Right lobe of liver (tissue), 6 donors: ENCODE results near the gene MYL3. TPM values are rescaled to one million over a fixed set of nuclear protein-coding genes. Genes with fewer than 3 reads are reported as not detected.

Source experiments
- ATAC-seq, 4 donors: fragments of 200-7000 bp; cut with Tn5 transposase; one replicate each; pipeline ENCODE4 v1.9.1; 2020; ENCODE audit warnings: mild to moderate bottlenecking in 4 of 4, moderate library complexity in 4 of 4
- DNase-seq, 3 donors: peaks; one replicate each; pipeline ENCODE4 v3.0.0-alpha.2; 2020
- H3K27ac ChIP-seq, 3 donors: fragments of 200-600 bp; one replicate each; pipeline ENCODE4 v1.8.0; 2022
- H3K27me3 ChIP-seq, 2 donors: fragments of 200-600 bp; one replicate each; pipeline ENCODE4 v1.8.0; 2022
- H3K36me3 ChIP-seq, 4 donors: fragments of 200-600 bp; sonication (generic) in 1 of 4; one replicate each; pipeline versions ENCODE4 v1.5.1 to v1.8.0; 2017 to 2022; ENCODE audit warnings: control low read depth in 1 of 4
- H3K4me1 ChIP-seq, 4 donors: fragments of 200-600 bp; sonication (generic) in 1 of 4; one replicate each; pipeline versions ENCODE4 v1.5.1 to v1.8.0; 2017 to 2022; ENCODE audit warnings: control low read depth in 1 of 4
- H3K4me3 ChIP-seq, 3 donors: fragments of 200-600 bp; one replicate each; pipeline ENCODE4 v1.8.0; 2022
- H3K9me3 ChIP-seq, 4 donors: fragments of 200-600 bp; sonication (generic) in 1 of 4; one replicate each; pipeline versions ENCODE4 v1.5.1 to v1.8.0; 2017 to 2022; ENCODE audit warnings: control low read depth in 1 of 4
- CTCF ChIP-seq, 4 donors: fragments of 200-600 bp in 3 of 4; fragments of 450-650 bp in 1 of 4; IDR thresholded peaks; one replicate each; pipeline versions ENCODE4 v1.5.1 to v1.8.0; 2016 to 2022; ENCODE audit warnings: antibody characterized with exemption in 4 of 4, mild to moderate bottlenecking in 2 of 4
- POLR2A ChIP-seq: fragments of 450-650 bp; IDR thresholded peaks from one replicate; pipeline ENCODE4 v1.6.1; 2017; ENCODE audit warnings: antibody characterized with exemption, mild to moderate bottlenecking
- WGBS: methylation state at CpG from one replicate; pipeline ENCODE4 v1.1.6; 2018; ENCODE audit warnings: low coverage, low lambda C conversion rate; ENCODE audit not compliant: insufficient coverage; ENCODE audit errors: missing lambda C conversion rate; 5-methylcytosine and 5-hydroxymethylcytosine counted together
- intact Hi-C, 2 donors: fragments of 100-400 bp; cut with DNase I; formaldehyde crosslinking; loops; one replicate each; pipeline versions ENCODE4 v1.11.2 to v1.14.1; 2022
- total RNA-seq, 6 experiments: library from RNA; depleted of rRNA in 2 of 6; stranded (reverse); fragments of >200 nt in 2 of 6; fragmentation: NEBNext Ultra II Directional in 3 of 6; extraction: Animal tissue kit (Norgen Biotek cat#: 25700) in 3 of 6; gene quantifications; one replicate each; pipeline versions ENCODE4 v1.1.0 to v1.2.4, GENCODE V29; 2016 to 2023
- donor health status: DM: no; HTN: yes; CAD: no.
- donor health status: DM: no; HTN: no; CAD: no.
- donor health status: DM: no; HTN: no; CAD: no.
- donor health status: DM: no; HTN: yes; CAD: no.
- donor health status: DM: no; HTN: yes; CAD: no.

Gene MYL3
- total RNA-seq, 6 experiments from 2014 or later = 0.37 to 2.0 (median 1.00) TPM

- Histone ChIP-seq H3K36me3 (no peaks in the 10 kb centered on the region), H3K4me1 (no peaks in the 10 kb centered on the region), H3K9me3 (no peaks in the 10 kb centered on the region), H3K4me3 (no peak overlapping the region), H3K27me3 (no peaks in the 10 kb centered on the region), H3K27ac (no peak overlapping the region)
- DNase-seq (peak in 2 of 3 donors; percentile 9 to 31), ATAC-seq (no peak)
- WGBS = 73% methylated on average over 4 of the region's 15 CpGs
- TF ChIP-seq POLR2A (no peak), CTCF (IDR thresholded peaks at IDR 0.05) (no peak)
- intact Hi-C loops = loop anchor here in 1 of 2 donors (5.0 kb wide), 1 partner anchor 36 kb away; the partner anchor contains the start of gene MYL3
Measured at GRCh38 chr3:46897829-46898320, 34.6 kb upstream of the MYL3 start.

GRCh38 chr3:46897031-46897430, 33.8 kb upstream of the MYL3 start:
- WGBS = 100% methylated on average over 2 of the region's 2 CpGs
- H3K27ac ChIP-seq = no peak overlapping the region
- ATAC-seq (no peak), DNase-seq (peak in 2 of 3 donors; percentile 3 to 26)
- no peak overlapping the region for H3K4me3 ChIP-seq
- no peaks in the 10 kb centered on the region for H3K9me3 ChIP-seq
- H3K36me3 ChIP-seq = no peaks in the 10 kb centered on the region
- no peak for TF ChIP-seq POLR2A
- no peak for TF ChIP-seq CTCF (IDR thresholded peaks at IDR 0.05)
- intact Hi-C loops = loop anchor here in 1 of 2 donors (5.0 kb wide), 1 partner anchor 35 kb away; the partner anchor contains the start of gene MYL3
- H3K27me3 ChIP-seq = no peaks in the 10 kb centered on the region
- peaks cover 0 to 3% (median under 1%) of the 10 kb centered on the region in 4 donors for H3K4me1 ChIP-seq

GRCh38 chr3:46896386-46896785, 33.1 kb upstream of the MYL3 start:
- H3K27me3 ChIP-seq = no peaks in the 10 kb centered on the region
- intact Hi-C loops = loop anchor here in 1 of 2 donors (5.0 kb wide), 1 partner anchor 34 kb away; the partner anchor contains the start of gene MYL3
- peaks cover 0 to 6% (median 2%) of the 10 kb centered on the region in 4 donors for H3K4me1 ChIP-seq
- ATAC-seq (no peak), DNase-seq (peak in 2 of 3 donors; percentile 7 to 38)
- no peaks in the 10 kb centered on the region for H3K36me3 ChIP-seq
- no peak for TF ChIP-seq CTCF (IDR thresholded peaks at IDR 0.05)
- TF ChIP-seq POLR2A = no peak
- no peaks in the 10 kb centered on the region for H3K9me3 ChIP-seq
- no peak overlapping the region for H3K27ac ChIP-seq
- no peak overlapping the region for H3K4me3 ChIP-seq
- 82% methylated on average over 2 of the region's 5 CpGs for WGBS

- intact Hi-C loops = loop anchor here in 1 of 2 donors (5.0 kb wide), 1 partner anchor 33 kb away; the partner anchor contains the start of gene MYL3
- 62% methylated on average over 3 of the region's 4 CpGs for WGBS
- Histone ChIP-seq H3K4me3 (no peak overlapping the region), H3K9me3 (no peaks in the 10 kb centered on the region), H3K36me3 (no peaks in the 10 kb centered on the region), H3K27me3 (no peaks in the 10 kb centered on the region), H3K4me1 (peaks cover 0 to 6% (median 2%) of the 10 kb centered on the region in 4 donors), H3K27ac (no peak overlapping the region)
- DNase-seq (peak in 2 of 3 donors; percentile 10 to 15), ATAC-seq (no peak)
- TF ChIP-seq POLR2A (no peak), CTCF (IDR thresholded peaks at IDR 0.05) (no peak)
Measured at GRCh38 chr3:46895761-46896160, 32.5 kb upstream of the MYL3 start.
